HEK293 (cell line): ENCODE measurements around the gene CXorf66.

Experiments
- CTCF ChIA-PET: fragments of 350-600 bp; formaldehyde crosslinking; extraction: SDS; loops from one replicate; lab custom pipeline; 2021; ENCODE audit warnings: antibody characterized with exemption; lab: Yijun Ruan, JAX
- POLR2A ChIA-PET: fragments of 300-600 bp; formaldehyde crosslinking; extraction: SDS; loops from one replicate; lab custom pipeline; 2020; ENCODE audit warnings: antibody characterized with exemption, inconsistent platforms; lab: Yijun Ruan, JAX
- H3K27ac ChIP-seq: fragments of 200-500 bp; sonication (Bioruptor generic); 2 replicates; pipeline ENCODE4 v1.5.1; 2014; ENCODE audit warnings: low read depth, low read length, control low read depth, inconsistent platforms; ENCODE audit errors: extremely low read depth
- H3K36me3 ChIP-seq, 2 experiments: fragments of 200-500 bp in 1 of 2; sonication (Bioruptor generic) in 1 of 2; 1 replicate in 1 of 2; 2 replicates in 1 of 2; pipeline ENCODE4 v1.5.1; 2014 to 2017; ENCODE audit warnings: inconsistent platforms in 2 of 2, low read length in 2 of 2; ENCODE audit not compliant: control insufficient read depth in 2 of 2, insufficient read depth in 1 of 2
- H3K4me1 ChIP-seq: fragments of 200-500 bp; sonication (Bioruptor generic); 2 replicates; pipeline ENCODE4 v1.5.1; 2014; ENCODE audit warnings: mild to moderate bottlenecking, low read length, inconsistent platforms; ENCODE audit not compliant: control insufficient read depth, insufficient read depth
- H3K4me3 ChIP-seq: 2 replicates; pipeline ENCODE4 v1.5.1; 2011; ENCODE audit warnings: low read depth, mild to moderate bottlenecking, control low read depth, low read length, moderate library complexity
- H3K9me3 ChIP-seq: fragments of 200-500 bp; sonication (Bioruptor generic); 2 replicates; pipeline ENCODE4 v1.5.1; 2014; ENCODE audit warnings: low read depth, low read length, inconsistent platforms; ENCODE audit not compliant: control insufficient read depth, insufficient read depth
- BCL6B ChIP-seq: fragments of 450-650 bp; formaldehyde crosslinking; IDR thresholded peaks from 2 replicates; pipeline ENCODE4 v1.5.1; 2017; ENCODE audit warnings: missing biosample characterization, missing genetic modification characterization
- FEZF1 ChIP-seq: fragments of 450-650 bp; formaldehyde crosslinking; IDR thresholded peaks from 2 replicates; pipeline ENCODE4 v1.5.1; 2016; ENCODE audit warnings: missing biosample characterization, missing genetic modification characterization
- KLF16 ChIP-seq: fragments of 450-650 bp; formaldehyde crosslinking; IDR thresholded peaks from 2 replicates; pipeline ENCODE4 v1.5.1; 2017; ENCODE audit warnings: missing biosample characterization, missing genetic modification characterization
- KLF7 ChIP-seq: fragments of 450-650 bp; formaldehyde crosslinking; IDR thresholded peaks from 2 replicates; pipeline ENCODE4 v1.5.1; 2016; ENCODE audit warnings: missing biosample characterization, missing genetic modification characterization, borderline replicate concordance
- PRDM6 ChIP-seq: fragments of 450-650 bp; formaldehyde crosslinking; IDR thresholded peaks from 2 replicates; pipeline ENCODE4 v1.5.1; 2017; ENCODE audit warnings: missing biosample characterization, missing genetic modification characterization
- SCRT1 ChIP-seq: fragments of 450-650 bp; formaldehyde crosslinking; IDR thresholded peaks from 2 replicates; pipeline ENCODE4 v1.5.1; 2016; ENCODE audit warnings: missing biosample characterization, missing genetic modification characterization, borderline replicate concordance
- TCF7L2 ChIP-seq: IDR thresholded peaks from 2 replicates; pipeline ENCODE4 v1.6.1; 2011; ENCODE audit warnings: low read depth, mild to moderate bottlenecking, inconsistent platforms, low read length, moderate library complexity, borderline replicate concordance
- TRIM28 ChIP-seq: IDR thresholded peaks from 2 replicates; pipeline ENCODE4 v1.6.1; 2011; ENCODE audit warnings: low read length, control low read depth, borderline replicate concordance
- ZBTB8A ChIP-seq: fragments of 450-650 bp; formaldehyde crosslinking; IDR thresholded peaks from 2 replicates; pipeline ENCODE4 v1.5.1; 2016; ENCODE audit warnings: missing biosample characterization, missing genetic modification characterization
- ZFP3 ChIP-seq: fragments of 450-650 bp; formaldehyde crosslinking; IDR thresholded peaks from 2 replicates; pipeline ENCODE4 v1.5.1; 2016; ENCODE audit warnings: low read depth, missing biosample characterization, missing genetic modification characterization
- ZNF140 ChIP-seq: fragments of 450-650 bp; formaldehyde crosslinking; IDR thresholded peaks from 2 replicates; pipeline ENCODE4 v1.5.1; 2016; ENCODE audit warnings: missing biosample characterization, missing genetic modification characterization
- ZNF169 ChIP-seq: fragments of 450-650 bp; formaldehyde crosslinking; IDR thresholded peaks from 2 replicates; pipeline ENCODE4 v1.5.1; 2016; ENCODE audit warnings: missing biosample characterization, missing genetic modification characterization
- ZNF211 ChIP-seq: fragments of 450-650 bp; formaldehyde crosslinking; IDR thresholded peaks from 2 replicates; pipeline ENCODE4 v1.5.1; 2016; ENCODE audit warnings: low read depth, missing biosample characterization, missing genetic modification characterization
- ZNF24 ChIP-seq: fragments of 450-650 bp; formaldehyde crosslinking; IDR thresholded peaks from 2 replicates; pipeline ENCODE4 v1.5.1; 2016; ENCODE audit warnings: missing biosample characterization, missing genetic modification characterization
- ZNF26 ChIP-seq: fragments of 450-650 bp; formaldehyde crosslinking; IDR thresholded peaks from 2 replicates; pipeline ENCODE4 v1.5.1; 2016; ENCODE audit warnings: missing biosample characterization, missing genetic modification characterization
- ZNF302 ChIP-seq: fragments of 450-650 bp; formaldehyde crosslinking; IDR thresholded peaks from 2 replicates; pipeline ENCODE4 v1.5.1; 2016; ENCODE audit warnings: missing biosample characterization, missing genetic modification characterization, low read depth
- ZNF341 ChIP-seq: fragments of 450-650 bp; formaldehyde crosslinking; IDR thresholded peaks from 2 replicates; pipeline ENCODE4; 2016; ENCODE audit warnings: low read depth, missing biosample characterization, missing genetic modification characterization
- ZNF37A ChIP-seq: fragments of 450-650 bp; IDR thresholded peaks from 2 replicates; pipeline ENCODE4 v1.5.1; 2018; ENCODE audit warnings: missing biosample characterization, missing genetic modification characterization
- ZNF391 ChIP-seq: fragments of 450-650 bp; formaldehyde crosslinking; IDR thresholded peaks from 2 replicates; pipeline ENCODE4 v1.5.1; 2016; ENCODE audit warnings: low read depth, missing biosample characterization, missing genetic modification characterization, borderline replicate concordance
- ZNF423 ChIP-seq: fragments of 450-650 bp; formaldehyde crosslinking; IDR thresholded peaks from 2 replicates; pipeline ENCODE4 v1.5.1; 2016; ENCODE audit warnings: missing biosample characterization, missing genetic modification characterization
- ZNF473 ChIP-seq: fragments of 450-650 bp; formaldehyde crosslinking; IDR thresholded peaks from 2 replicates; pipeline ENCODE4 v1.5.1; 2017; ENCODE audit warnings: missing biosample characterization, missing genetic modification characterization
- ZNF501 ChIP-seq: fragments of 450-650 bp; formaldehyde crosslinking; IDR thresholded peaks from 2 replicates; pipeline ENCODE4 v1.5.1; 2016; ENCODE audit warnings: missing biosample characterization, missing genetic modification characterization
- ZNF548 ChIP-seq: fragments of 450-650 bp; formaldehyde crosslinking; IDR thresholded peaks from 2 replicates; pipeline ENCODE4 v1.5.1; 2016; ENCODE audit warnings: missing biosample characterization, missing genetic modification characterization
- ZNF555 ChIP-seq: fragments of 450-650 bp; formaldehyde crosslinking; conservative IDR thresholded peaks from 2 replicates; pipeline ENCODE4 v1.5.1; 2017; ENCODE audit warnings: missing biosample characterization, mild to moderate bottlenecking, missing genetic modification characterization, inconsistent platforms
- ZNF610 ChIP-seq: fragments of 450-650 bp; formaldehyde crosslinking; IDR thresholded peaks from 2 replicates; pipeline ENCODE4 v1.5.1; 2016; ENCODE audit warnings: missing biosample characterization, missing genetic modification characterization, borderline replicate concordance
- ZNF629 ChIP-seq: fragments of 450-650 bp; formaldehyde crosslinking; IDR thresholded peaks from 2 replicates; pipeline ENCODE4 v1.5.1; 2017; ENCODE audit warnings: missing biosample characterization, missing genetic modification characterization
- ZNF660 ChIP-seq: fragments of 450-650 bp; IDR thresholded peaks from 2 replicates; pipeline ENCODE4 v1.5.1; 2018; ENCODE audit warnings: missing biosample characterization, mild to moderate bottlenecking, missing genetic modification characterization
- ZNF670 ChIP-seq: fragments of 450-650 bp; formaldehyde crosslinking; IDR thresholded peaks from 2 replicates; pipeline ENCODE4 v1.5.1; 2016; ENCODE audit warnings: missing biosample characterization, missing genetic modification characterization, low read depth
- ZNF747 ChIP-seq: fragments of 450-650 bp; formaldehyde crosslinking; IDR thresholded peaks from 2 replicates; pipeline ENCODE4 v1.5.1; 2016; ENCODE audit warnings: missing biosample characterization, missing genetic modification characterization
- ZNF785 ChIP-seq: fragments of 450-650 bp; formaldehyde crosslinking; IDR thresholded peaks from 2 replicates; pipeline ENCODE4 v1.5.1; 2016; ENCODE audit warnings: missing biosample characterization, missing genetic modification characterization
- ZSCAN16 ChIP-seq: fragments of 450-650 bp; formaldehyde crosslinking; IDR thresholded peaks from 2 replicates; pipeline ENCODE4 v1.5.1; 2016; ENCODE audit warnings: missing biosample characterization, missing genetic modification characterization
- TF ChIP-seq, protein P1 (sequence below): fragments of 450-650 bp; formaldehyde crosslinking; optimal IDR thresholded peaks from 2 replicates; pipeline ENCODE3; 2016; ENCODE audit warnings: missing biosample characterization, mild to moderate bottlenecking, missing genetic modification characterization
- TF ChIP-seq, protein P2 (sequence below): fragments of 450-650 bp; formaldehyde crosslinking; IDR thresholded peaks from 2 replicates; pipeline ENCODE4 v1.5.1; 2017; ENCODE audit warnings: missing biosample characterization, missing genetic modification characterization

The CXorf66 gene

GRCh38 chrX:139949703-139950102 lies 15.6 kb downstream of the CXorf66 start:
- Histone ChIP-seq H3K36me3 (no peaks in the 10 kb centered on the region), H3K27ac (no peak overlapping the region), H3K9me3 (no peaks in the 10 kb centered on the region), H3K4me1 (no peaks in the 10 kb centered on the region), H3K4me3 (no peak overlapping the region)
- TF ChIP-seq ZBTB8A (tag by site-specific recombination) (no peak), ZNF169 (tag by site-specific recombination) (no peak), ZNF660 (tag by site-specific recombination) (no peak), FEZF1 (tag by site-specific recombination) (no peak), ZNF629 (tag by site-specific recombination) (no peak), ZNF670 (tag by site-specific recombination) (no peak), ZNF391 (tag by site-specific recombination) (no peak), KLF16 (no peak), ZNF548 (tag by site-specific recombination) (no peak), ZNF473 (no peak), TCF7L2 (no peak), ZNF24 (no peak), ZNF785 (no peak), ZNF26 (tag by site-specific recombination) (no peak), ZNF140 (no peak), ZNF37A (no peak), ZNF501 (tag by site-specific recombination) (no peak), SCRT1 (tag by site-specific recombination) (no peak), ZNF747 (tag by site-specific recombination) (no peak)
- TF ChIP-seq, protein P1, sequence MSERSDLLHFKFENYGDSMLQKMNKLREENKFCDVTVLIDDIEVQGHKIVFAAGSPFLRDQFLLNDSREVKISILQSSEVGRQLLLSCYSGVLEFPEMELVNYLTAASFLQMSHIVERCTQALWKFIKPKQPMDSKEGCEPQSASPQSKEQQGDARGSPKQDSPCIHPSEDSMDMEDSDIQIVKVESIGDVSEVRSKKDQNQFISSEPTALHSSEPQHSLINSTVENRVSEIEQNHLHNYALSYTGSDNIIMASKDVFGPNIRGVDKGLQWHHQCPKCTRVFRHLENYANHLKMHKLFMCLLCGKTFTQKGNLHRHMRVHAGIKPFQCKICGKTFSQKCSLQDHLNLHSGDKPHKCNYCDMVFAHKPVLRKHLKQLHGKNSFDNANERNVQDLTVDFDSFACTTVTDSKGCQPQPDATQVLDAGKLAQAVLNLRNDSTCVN = no peak
- CTCF ChIA-PET = interaction anchor here (0.5 to 1.4 kb wide), 3 partner anchors 17 to 931 kb away, joined by 3 to 6 read pairs (median 3); no protein-coding TSS in a partner anchor
- POLR2A ChIA-PET = no interaction called here

DNA sequence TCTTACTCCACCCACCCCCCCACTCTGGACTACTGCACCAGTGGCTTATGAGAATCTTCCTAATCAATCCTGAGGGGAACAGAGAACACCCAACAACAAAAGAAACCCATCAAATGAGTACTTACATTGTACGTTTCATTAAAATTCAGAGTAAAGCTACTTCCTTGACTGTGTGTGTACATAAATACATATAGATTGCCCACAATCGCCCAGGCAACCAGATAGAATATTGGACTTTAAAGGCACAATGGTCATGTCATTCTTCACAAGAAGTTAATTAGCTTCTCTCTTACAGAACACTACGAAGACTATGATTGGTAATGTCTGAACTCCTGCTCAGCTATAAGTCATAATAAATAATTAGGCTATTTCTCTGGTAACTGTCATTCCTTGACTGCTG lies 20.2 kb downstream of the CXorf66 start:
- H3K27ac ChIP-seq = no peak overlapping the region
- CTCF ChIA-PET = interaction anchor here (0.5 to 1.6 kb wide), 4 partner anchors 21 to 287 kb away, joined by 3 to 13 read pairs (median 4); partner anchors contain the start of gene CXorf66
- no peaks in the 10 kb centered on the region for H3K9me3 ChIP-seq
- H3K36me3 ChIP-seq = no peaks in the 10 kb centered on the region
- POLR2A ChIA-PET = interaction anchor here (1.0 kb wide), 1 partner anchor 12 kb away, joined by 3 read pairs; the partner anchor contains the start of gene ATP11C
- H3K4me1 ChIP-seq = no peaks in the 10 kb centered on the region
- no peak overlapping the region for H3K4me3 ChIP-seq
- TF ChIP-seq ZNF341 (tag by site-specific recombination) (no peak), ZNF423 (no peak), ZNF555 (tag by site-specific recombination) (no peak), KLF7 (no peak), ZNF211 (tag by site-specific recombination) (no peak), BCL6B (tag by site-specific recombination) (no peak), ZFP3 (no peak), ZNF610 (tag by site-specific recombination) (no peak), TRIM28 (no peak), ZNF302 (tag by site-specific recombination) (no peak), ZSCAN16 (tag by site-specific recombination) (no peak), PRDM6 (tag by site-specific recombination) (no peak)
- TF ChIP-seq, protein P2, sequence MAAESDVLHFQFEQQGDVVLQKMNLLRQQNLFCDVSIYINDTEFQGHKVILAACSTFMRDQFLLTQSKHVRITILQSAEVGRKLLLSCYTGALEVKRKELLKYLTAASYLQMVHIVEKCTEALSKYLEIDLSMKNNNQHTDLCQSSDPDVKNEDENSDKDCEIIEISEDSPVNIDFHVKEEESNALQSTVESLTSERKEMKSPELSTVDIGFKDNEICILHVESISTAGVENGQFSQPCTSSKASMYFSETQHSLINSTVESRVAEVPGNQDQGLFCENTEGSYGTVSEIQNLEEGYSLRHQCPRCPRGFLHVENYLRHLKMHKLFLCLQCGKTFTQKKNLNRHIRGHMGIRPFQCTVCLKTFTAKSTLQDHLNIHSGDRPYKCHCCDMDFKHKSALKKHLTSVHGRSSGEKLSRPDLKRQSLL = no peak
